NCI-H1092 treated with DMSO at 0.1 percent for 48 hours (cell line): Measurements from ENCODE around the gene NELL2.

Experiments
- DNase-seq: peaks from one replicate; lab custom pipeline; 2025; lab: John Stamatoyannopoulos, UW

NELL2 gene

GRCh38 chr12:44618946-44619345, 257.2 kb downstream of the NELL2 start:
- peak; percentile 95 for DNase-seq

- peak; percentile 74 for DNase-seq
These were observed 259.7 kb downstream of the NELL2 start for GRCh38 chr12:44616402-44616801.

- no peak for DNase-seq
These were observed 264.6 kb downstream of the NELL2 start for GRCh38 chr12:44611538-44611937.

- no peak for DNase-seq
These were observed 272.4 kb downstream of the NELL2 start for GRCh38 chr12:44603701-44604100.

- DNase-seq: no peak
These were observed 283.5 kb downstream of the NELL2 start for GRCh38 chr12:44592626-44593025.

GRCh38 chr12:44589697-44590096, 286.4 kb downstream of the NELL2 start:
- no peak for DNase-seq

- no peak for DNase-seq
These were observed 287.5 kb downstream of the NELL2 start for GRCh38 chr12:44588651-44589050.

GRCh38 chr12:44584625-44585024, 291.5 kb downstream of the NELL2 start:
- DNase-seq: no peak

- DNase-seq: no peak
These were observed 293.6 kb downstream of the NELL2 start for GRCh38 chr12:44582521-44582920.

GRCh38 chr12:44581642-44582242, 294.4 kb downstream of the NELL2 start:
- no peak for DNase-seq

GRCh38 chr12:44574586-44574985, 301.5 kb downstream of the NELL2 start:
- no peak for DNase-seq

- no peak for DNase-seq
These were observed 302.4 kb downstream of the NELL2 start for GRCh38 chr12:44573723-44574122.

- no peak for DNase-seq
These were observed 305.0 kb downstream of the NELL2 start for GRCh38 chr12:44571006-44571550.

- no peak for DNase-seq
These were observed 306.0 kb downstream of the NELL2 start for GRCh38 chr12:44570036-44570583.

- DNase-seq: no peak
These were observed 311.0 kb downstream of the NELL2 start for GRCh38 chr12:44565163-44565562.

GRCh38 chr12:44563486-44563885, 312.6 kb downstream of the NELL2 start:
- DNase-seq: no peak

- no peak for DNase-seq
These were observed 317.6 kb downstream of the NELL2 start for GRCh38 chr12:44558340-44559100.

GRCh38 chr12:44555454-44555853, 320.7 kb downstream of the NELL2 start:
- DNase-seq: no peak

- DNase-seq: no peak
These were observed 324.5 kb downstream of the NELL2 start for GRCh38 chr12:44551631-44552030.

- DNase-seq: no peak
These were observed 325.7 kb downstream of the NELL2 start for GRCh38 chr12:44550377-44550776.

GRCh38 chr12:44546060-44546459, 330.1 kb downstream of the NELL2 start:
- peak; percentile 68 for DNase-seq

- no peak for DNase-seq
These were observed 332.1 kb downstream of the NELL2 start for GRCh38 chr12:44544018-44544417.

GRCh38 chr12:44542716-44543115, 333.4 kb downstream of the NELL2 start:
- no peak for DNase-seq
